HEK293 (cell line): ENCODE data around the gene KRT7.

Experiments used
- CTCF ChIP-seq: fragments of 450-650 bp; formaldehyde crosslinking; IDR thresholded peaks from 2 replicates; pipeline ENCODE4 v1.5.1; 2016; ENCODE audit warnings: missing biosample characterization, missing genetic modification characterization
- GLI2 ChIP-seq: fragments of 450-650 bp; formaldehyde crosslinking; IDR thresholded peaks from 2 replicates; pipeline ENCODE4; 2017; ENCODE audit warnings: missing biosample characterization, missing genetic modification characterization, low read depth, borderline replicate concordance
- GLIS1 ChIP-seq: fragments of 450-650 bp; formaldehyde crosslinking; IDR thresholded peaks from 2 replicates; pipeline ENCODE4 v1.5.1; 2016; ENCODE audit warnings: missing biosample characterization, missing genetic modification characterization
- HIC1 ChIP-seq: fragments of 450-650 bp; formaldehyde crosslinking; IDR thresholded peaks from 2 replicates; pipeline ENCODE4 v1.5.1; 2016; ENCODE audit warnings: missing biosample characterization, missing genetic modification characterization
- KLF1 ChIP-seq: fragments of 450-650 bp; formaldehyde crosslinking; IDR thresholded peaks from 2 replicates; pipeline ENCODE4 v1.5.1; 2016; ENCODE audit warnings: missing biosample characterization, missing genetic modification characterization
- KLF10 ChIP-seq: fragments of 450-650 bp; IDR thresholded peaks from 2 replicates; pipeline ENCODE4 v1.5.1; 2018; ENCODE audit warnings: missing biosample characterization, mild to moderate bottlenecking, missing genetic modification characterization
- KLF7 ChIP-seq: fragments of 450-650 bp; formaldehyde crosslinking; IDR thresholded peaks from 2 replicates; pipeline ENCODE4 v1.5.1; 2016; ENCODE audit warnings: missing biosample characterization, missing genetic modification characterization, borderline replicate concordance
- MYNN ChIP-seq: fragments of 450-650 bp; formaldehyde crosslinking; IDR thresholded peaks from 2 replicates; pipeline ENCODE4 v1.5.1; 2016; ENCODE audit warnings: missing biosample characterization, missing genetic modification characterization, borderline replicate concordance
- OSR2 ChIP-seq: fragments of 450-650 bp; formaldehyde crosslinking; IDR thresholded peaks from 2 replicates; pipeline ENCODE4 v1.5.1; 2016; ENCODE audit warnings: missing biosample characterization, missing genetic modification characterization
- SETDB1 ChIP-seq: IDR thresholded peaks from one replicate; pipeline ENCODE4 v1.6.1; 2017; ENCODE audit warnings: mild to moderate bottlenecking, low read length, moderate library complexity, mixed read lengths; ENCODE audit not compliant: insufficient read length
- ZBTB10 ChIP-seq: fragments of 450-650 bp; formaldehyde crosslinking; IDR thresholded peaks from 2 replicates; pipeline ENCODE4 v1.5.1; 2016; ENCODE audit warnings: missing biosample characterization, missing genetic modification characterization
- ZBTB20 ChIP-seq: fragments of 450-650 bp; formaldehyde crosslinking; IDR thresholded peaks from 2 replicates; pipeline ENCODE4 v1.5.1; 2016; ENCODE audit warnings: missing biosample characterization, missing genetic modification characterization
- ZBTB6 ChIP-seq: fragments of 450-650 bp; formaldehyde crosslinking; IDR thresholded peaks from 2 replicates; pipeline ENCODE4 v1.5.1; 2017; ENCODE audit warnings: missing biosample characterization, missing genetic modification characterization
- ZNF26 ChIP-seq: fragments of 450-650 bp; formaldehyde crosslinking; IDR thresholded peaks from 2 replicates; pipeline ENCODE4 v1.5.1; 2016; ENCODE audit warnings: missing biosample characterization, missing genetic modification characterization
- ZNF324 ChIP-seq: fragments of 450-650 bp; formaldehyde crosslinking; IDR thresholded peaks from 2 replicates; pipeline ENCODE4 v1.5.1; 2016; ENCODE audit warnings: missing biosample characterization, missing genetic modification characterization
- ZNF335 ChIP-seq: fragments of 450-650 bp; formaldehyde crosslinking; conservative IDR thresholded peaks from 2 replicates; pipeline ENCODE4 v1.5.1; 2016; ENCODE audit warnings: missing biosample characterization, missing genetic modification characterization
- ZNF488 ChIP-seq: fragments of 450-650 bp; formaldehyde crosslinking; IDR thresholded peaks from 2 replicates; pipeline ENCODE4 v1.5.1; 2016; ENCODE audit warnings: missing biosample characterization, missing genetic modification characterization
- ZNF501 ChIP-seq: fragments of 450-650 bp; formaldehyde crosslinking; IDR thresholded peaks from 2 replicates; pipeline ENCODE4 v1.5.1; 2016; ENCODE audit warnings: missing biosample characterization, missing genetic modification characterization
- ZNF529 ChIP-seq: fragments of 450-650 bp; formaldehyde crosslinking; IDR thresholded peaks from 2 replicates; pipeline ENCODE4 v1.5.1; 2017; ENCODE audit warnings: missing genetic modification characterization, missing biosample characterization; ENCODE audit not compliant: insufficient replicate concordance
- ZNF530 ChIP-seq: fragments of 450-650 bp; formaldehyde crosslinking; IDR thresholded peaks from 2 replicates; pipeline ENCODE4 v1.5.1; 2016; ENCODE audit warnings: low read depth, missing biosample characterization, missing genetic modification characterization
- ZNF600 ChIP-seq: fragments of 450-650 bp; formaldehyde crosslinking; IDR thresholded peaks from 2 replicates; pipeline ENCODE4 v1.5.1; 2016; ENCODE audit warnings: missing biosample characterization, missing genetic modification characterization
- ZNF629 ChIP-seq: fragments of 450-650 bp; formaldehyde crosslinking; IDR thresholded peaks from 2 replicates; pipeline ENCODE4 v1.5.1; 2017; ENCODE audit warnings: missing biosample characterization, missing genetic modification characterization
- ZNF660 ChIP-seq: fragments of 450-650 bp; IDR thresholded peaks from 2 replicates; pipeline ENCODE4 v1.5.1; 2018; ENCODE audit warnings: missing biosample characterization, mild to moderate bottlenecking, missing genetic modification characterization
- ZNF776 ChIP-seq: fragments of 450-650 bp; formaldehyde crosslinking; IDR thresholded peaks from 2 replicates; pipeline ENCODE4 v1.5.0; 2017; ENCODE audit warnings: missing biosample characterization, missing genetic modification characterization, borderline replicate concordance

The KRT7 gene

GRCh38 chr12:52203079-52203921 is 29.7 kb upstream of the KRT7 start (continued):
- TF ChIP-seq ZNF26 (tag by site-specific recombination) (no peak), ZNF530 (no peak), GLI2 (tag by site-specific recombination) (no peak), ZNF629 (tag by site-specific recombination) (peak; percentile 85), ZBTB20 (tag by site-specific recombination) (peak; percentile 29; the same call in 1 of the 2 replicates), ZNF488 (tag by site-specific recombination) (peak; percentile 37; the same call in 1 of the 2 replicates), ZNF324 (tag by site-specific recombination) (0 out of 2 replicates have a peak, but pooled peaks have one; percentile 52), ZNF660 (tag by site-specific recombination) (peak; percentile 78), SETDB1 (no peak), ZNF776 (peak; percentile 38; the same call in 1 of the 2 replicates), MYNN (tag by site-specific recombination) (0 out of 2 replicates have a peak, but pooled peaks have one; percentile 15), ZNF600 (tag by site-specific recombination) (peak; percentile 59; the same call in 1 of the 2 replicates), ZBTB6 (tag by site-specific recombination) (no peak), HIC1 (tag by site-specific recombination) (peak; percentile 60; the same call in 1 of the 2 replicates), ZNF529 (tag by site-specific recombination) (no peak), KLF10 (tag by site-specific recombination) (peak; percentile 79), GLIS1 (tag by site-specific recombination) (peak; percentile 31; the same call in 1 of the 2 replicates), OSR2 (tag by site-specific recombination) (peak; percentile 45), ZNF335 (tag by site-specific recombination) (peak; percentile 54), KLF1 (tag by site-specific recombination) (peak; percentile 96), ZBTB10 (tag by site-specific recombination) (peak; percentile 71; the same call in 1 of the 2 replicates), CTCF (tag by site-specific recombination) (no peak), KLF7 (tag by site-specific recombination) (peak; percentile 96), ZNF501 (no peak)
